Osteocyte (in vitro differentiated cells): Measurements from ENCODE around the gene PCLAF. TPM values are rescaled to one million over a fixed set of nuclear protein-coding genes. Genes with fewer than 3 reads are reported as not detected.
A peak's percentile ranks its signal among the peaks of the same experiment; 100 is the strongest.

ENCODE experiments used
- DNase-seq: peaks from one replicate; pipeline ENCODE4 v3.0.0; 2021; ENCODE audit warnings: mixed read lengths; ENCODE audit not compliant: unreplicated experiment; ENCODE audit errors: extremely low spot score
- H3K27ac Mint-ChIP-seq: one replicate; pipeline ENCODE4 v1.8.0; 2021; ENCODE audit warnings: mild to moderate bottlenecking, mixed read lengths; ENCODE audit not compliant: unreplicated experiment
- H3K27me3 Mint-ChIP-seq: one replicate; pipeline ENCODE4 v1.8.0; 2021; ENCODE audit warnings: mixed read lengths; ENCODE audit not compliant: unreplicated experiment
- H3K36me3 Mint-ChIP-seq: one replicate; pipeline ENCODE4 v1.8.0; 2021; ENCODE audit warnings: mixed read lengths; ENCODE audit not compliant: unreplicated experiment
- H3K4me1 Mint-ChIP-seq: one replicate; pipeline ENCODE4 v1.8.0; 2021; ENCODE audit warnings: mixed read lengths; ENCODE audit not compliant: unreplicated experiment
- H3K4me3 Mint-ChIP-seq: one replicate; pipeline ENCODE4 v1.8.0; 2021; ENCODE audit warnings: mild to moderate bottlenecking, moderate library complexity, mixed read lengths; ENCODE audit not compliant: unreplicated experiment
- H3K9me3 Mint-ChIP-seq: one replicate; pipeline ENCODE4 v1.8.0; 2021; ENCODE audit warnings: mixed read lengths; ENCODE audit not compliant: unreplicated experiment
- CTCF ChIP-seq: fragments of 200-600 bp; sonication (generic); IDR thresholded peaks from 2 replicates; pipeline ENCODE4 v1.5.0; 2021; ENCODE audit warnings: antibody characterized with exemption, mild to moderate bottlenecking, moderate library complexity
- total RNA-seq: library from RNA; stranded (reverse); gene quantifications from 2 replicates; pipeline ENCODE4 v1.2.1, GENCODE V29; 2021

The PCLAF gene
- total RNA-seq, 1 donor from 2014 or later: 12.1 TPM

- no peak for TF ChIP-seq CTCF
- no peak overlapping the region for H3K4me3 Mint-ChIP-seq
- DNase-seq: no peak
- no peaks in the 10 kb centered on the region for H3K36me3 Mint-ChIP-seq
- H3K4me1 Mint-ChIP-seq: peaks cover 14% of the 10 kb centered on the region
- no peaks in the 10 kb centered on the region for H3K9me3 Mint-ChIP-seq
- H3K27me3 Mint-ChIP-seq: no peaks in the 10 kb centered on the region
- H3K27ac Mint-ChIP-seq: peak overlapping the region; percentile 59
Observed at GRCh38 chr15:64315216-64315615, 66.0 kb downstream of the PCLAF start.

- Mint-ChIP-seq H3K27ac (peak overlapping the region; percentile 65), H3K4me1 (peaks cover 14% of the 10 kb centered on the region), H3K36me3 (no peaks in the 10 kb centered on the region), H3K4me3 (no peak overlapping the region), H3K9me3 (no peaks in the 10 kb centered on the region), H3K27me3 (no peaks in the 10 kb centered on the region)
- TF ChIP-seq CTCF: no peak
- DNase-seq: no peak
Observed at GRCh38 chr15:64314456-64314855, 66.8 kb downstream of the PCLAF start.

Other genes starting within 250 kb of the PCLAF start
- 0.24 and 0.31 TPM in 2 replicates for gene SNX22, start 229.7 kb downstream of the PCLAF start, total RNA-seq
- gene PPIB, start 218.4 kb downstream of the PCLAF start, total RNA-seq: 698 and 746 TPM in 2 replicates
- gene CSNK1G1, start 25.3 kb downstream of the PCLAF start, total RNA-seq: 18.2 and 22.2 TPM in 2 replicates
- gene TRIP4, start 6.4 kb upstream of the PCLAF start, total RNA-seq: 24.5 and 26.8 TPM in 2 replicates
- 31.7 and 35.1 TPM in 2 replicates for gene ZNF609, start 79.1 kb upstream of the PCLAF start, total RNA-seq